Keratinocyte (primary cell): Measurements from ENCODE around the gene APLP2. TPM values are rescaled to one million over a fixed set of nuclear protein-coding genes. Genes with fewer than 3 reads are reported as not detected.

Experiments
- DNase-seq: peaks from one replicate; pipeline ENCODE4 v3.0.0-alpha.2; 2011; ENCODE audit warnings: low read depth, missing footprints, low spot score
- FAIRE-seq: peaks from 2 replicates; lab custom pipeline; 2011; peaks lifted over from hg19 to GRCh38; lab: Jason Lieb, UNC
- H2AFZ ChIP-seq: 2 replicates; pipeline ENCODE4 v1.6.0; 2012; ENCODE audit warnings: low read length, control low read depth, inconsistent platforms; ENCODE audit not compliant: control insufficient read depth
- H3K27ac ChIP-seq: 2 replicates; pipeline ENCODE4 v1.5.1; 2011; ENCODE audit warnings: low read length; ENCODE audit not compliant: control insufficient read depth, insufficient read depth
- H3K27me3 ChIP-seq: 3 replicates; pipeline ENCODE4 v1.6.0; 2011; ENCODE audit warnings: low read length; ENCODE audit not compliant: control insufficient read depth, insufficient read depth; ENCODE audit errors: extremely low read depth
- H3K36me3 ChIP-seq, 2 experiments: 2 replicates in 1 of 2; 3 replicates in 1 of 2; pipeline ENCODE4 v1.5.1; 2011; ENCODE audit warnings: low read length in 2 of 2, mild to moderate bottlenecking in 1 of 2; ENCODE audit not compliant: control insufficient read depth in 2 of 2, insufficient read depth in 2 of 2; ENCODE audit errors: extremely low read depth in 1 of 2
- H3K4me1 ChIP-seq: 3 replicates; pipeline ENCODE4 v1.5.1; 2011; ENCODE audit warnings: low read length; ENCODE audit not compliant: control insufficient read depth, insufficient read depth; ENCODE audit errors: extremely low read depth
- H3K4me2 ChIP-seq: 3 replicates; pipeline ENCODE4 v1.6.0; 2011; ENCODE audit warnings: low read depth, low read length; ENCODE audit not compliant: control insufficient read depth, insufficient read depth; ENCODE audit errors: extremely low read depth
- H3K4me3 ChIP-seq, 3 experiments: fragments of 200-600 bp in 1 of 3; sonication (generic) in 1 of 3; 2 replicates in 2 of 3; 3 replicates in 1 of 3; pipeline ENCODE4 v1.5.1; 2011 to 2016; ENCODE audit warnings: low read length in 3 of 3, mild to moderate bottlenecking in 3 of 3, control low read depth in 2 of 3, inconsistent platforms in 1 of 3, low read depth in 1 of 3, mixed read lengths in 1 of 3, mixed run types in 1 of 3, moderate library complexity in 1 of 3; ENCODE audit not compliant: control insufficient read depth in 2 of 3, insufficient read depth in 2 of 3; ENCODE audit errors: extremely low read depth in 1 of 3
- H3K79me2 ChIP-seq: 2 replicates; pipeline ENCODE4 v1.6.0; 2012; ENCODE audit warnings: low read length; ENCODE audit not compliant: control insufficient read depth, insufficient read depth
- H3K9ac ChIP-seq: 3 replicates; pipeline ENCODE4 v1.6.0; 2011; ENCODE audit warnings: low read length; ENCODE audit not compliant: control insufficient read depth, insufficient read depth; ENCODE audit errors: extremely low read depth
- H3K9me1 ChIP-seq: 3 replicates; pipeline ENCODE4 v1.6.0; 2011; ENCODE audit warnings: low read length; ENCODE audit not compliant: control insufficient read depth, insufficient read depth; ENCODE audit errors: extremely low read depth
- H3K9me3 ChIP-seq: 2 replicates; pipeline ENCODE4 v1.5.1; 2012; ENCODE audit warnings: low read depth, low read length; ENCODE audit not compliant: control insufficient read depth
- H4K20me1 ChIP-seq: 3 replicates; pipeline ENCODE4 v1.6.0; 2011; ENCODE audit warnings: low read length; ENCODE audit not compliant: control insufficient read depth, insufficient read depth; ENCODE audit errors: extremely low read depth
- CTCF ChIP-seq, 3 experiments: IDR thresholded peaks in 1 of 3; conservative IDR thresholded peaks in 1 of 3; optimal IDR thresholded peaks in 1 of 3; 2 replicates in 2 of 3; 3 replicates in 1 of 3; pipeline versions ENCODE3 to v1.5.1; 2011; ENCODE audit warnings: low read length in 3 of 3, mild to moderate bottlenecking in 3 of 3, moderate library complexity in 2 of 3, control low read depth in 1 of 3, inconsistent platforms in 1 of 3; ENCODE audit not compliant: insufficient read depth in 2 of 3; ENCODE audit errors: extremely low read depth in 1 of 3
- EZH2 ChIP-seq: IDR thresholded peaks from one replicate; pipeline ENCODE4 v1.6.1; 2012; ENCODE audit warnings: inconsistent platforms, mild to moderate bottlenecking, low read length, moderate library complexity
- dilution Hi-C: fragments of 300-500 bp; cut with MboI; formaldehyde crosslinking; loops from one replicate; pipeline ENCODE4 v1.7.0; 2020; ENCODE audit warnings: low sequenced_read_pairs; ENCODE audit not compliant: extremely low pct_ligation_motif_present
- polyA plus RNA-seq, 5 experiments: library from polyadenylated mRNA; depleted of rRNA in 3 of 5; stranded (reverse) in 3 of 5; stranded (forward) in 1 of 5; unstranded in 1 of 5; fragments of >200 nt; gene quantifications; 1 replicate in 1 of 5; 2 replicates in 3 of 5; 3 replicates in 1 of 5; pipeline versions ENCODE4 v1.2.1 to v1.2.3, GENCODE V29; 2011 to 2012; ENCODE audit warnings: missing spikeins in 2 of 5, low read depth in 1 of 5, low replicate concordance in 1 of 5

Gene APLP2
- polyA plus RNA-seq, 1 donor (not counting 4 experiments of a cell fraction or from before 2014, with no cell fraction given): 531 TPM

DNA sequence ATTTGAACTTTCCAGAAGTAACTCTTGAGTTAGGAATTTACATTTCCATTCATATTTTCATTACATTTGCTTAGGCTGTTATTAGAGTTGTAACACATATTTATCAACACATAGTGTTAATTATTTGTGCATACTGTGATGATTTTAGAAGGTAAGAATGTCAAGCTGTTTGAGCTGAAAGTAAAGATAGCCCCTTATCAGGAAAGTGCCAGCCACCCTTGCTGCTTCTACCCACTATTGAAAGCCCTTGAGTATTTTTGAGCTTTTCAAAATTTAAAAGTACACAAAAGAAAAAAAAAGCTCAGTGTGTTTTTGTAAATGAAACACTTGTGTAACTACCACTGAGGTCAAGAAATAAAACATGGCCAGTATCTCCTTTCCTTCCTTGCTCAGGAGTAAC, 8.0 kb downstream of the APLP2 start:
- H3K9me3 ChIP-seq: no peaks in the 10 kb centered on the region
- peaks cover 97% of the 10 kb centered on the region for H3K79me2 ChIP-seq
- DNase-seq (no peak), FAIRE-seq (no peak)
- peaks cover 0 to 2% of the 10 kb centered on the region in 2 experiments for H3K36me3 ChIP-seq
- H4K20me1 ChIP-seq: peaks cover 10% of the 10 kb centered on the region
- H3K4me1 ChIP-seq: no peaks in the 10 kb centered on the region
- H3K27ac ChIP-seq: no peak overlapping the region
- H3K9me1 ChIP-seq: peaks cover 3% of the 10 kb centered on the region
- no peak for TF ChIP-seq EZH2
- no peak overlapping the region for H3K4me2 ChIP-seq
- no peak overlapping the region for H2AFZ ChIP-seq
- H3K9ac ChIP-seq: no peak overlapping the region
- no peak overlapping the region for H3K4me3 ChIP-seq
- dilution Hi-C loops: no loop called here
- H3K27me3 ChIP-seq: no peaks in the 10 kb centered on the region

- H3K27ac ChIP-seq: no peak overlapping the region
- H4K20me1 ChIP-seq: peaks cover 12% of the 10 kb centered on the region
- DNase-seq: no peak
- H3K9me1 ChIP-seq: peaks cover 3% of the 10 kb centered on the region
- TF ChIP-seq CTCF (optimal IDR thresholded peaks at IDR 0.05 in 1 of 3, IDR thresholded peaks at IDR 0.05 in 1 of 3, conservative IDR thresholded peaks at IDR 0.05 in 1 of 3; ENCODE audit: extremely low read depth in 1 of 3, insufficient read depth in 2 of 3, low read length in 3 of 3): no peak
- no peak for TF ChIP-seq EZH2
- H2AFZ ChIP-seq: no peak overlapping the region
- peaks cover 97% of the 10 kb centered on the region for H3K79me2 ChIP-seq
- no peak overlapping the region for H3K4me3 ChIP-seq
- H3K9ac ChIP-seq: no peak overlapping the region
- H3K4me1 ChIP-seq: no peaks in the 10 kb centered on the region
- FAIRE-seq: no peak
- peaks cover 0 to 2% of the 10 kb centered on the region in 2 experiments for H3K36me3 ChIP-seq
- no peak overlapping the region for H3K4me2 ChIP-seq
- H3K9me3 ChIP-seq: no peaks in the 10 kb centered on the region
- dilution Hi-C loops: no loop called here
- no peaks in the 10 kb centered on the region for H3K27me3 ChIP-seq
These were observed 8.4 kb downstream of the APLP2 start for GRCh38 chr11:130078080-130078479.

DNA sequence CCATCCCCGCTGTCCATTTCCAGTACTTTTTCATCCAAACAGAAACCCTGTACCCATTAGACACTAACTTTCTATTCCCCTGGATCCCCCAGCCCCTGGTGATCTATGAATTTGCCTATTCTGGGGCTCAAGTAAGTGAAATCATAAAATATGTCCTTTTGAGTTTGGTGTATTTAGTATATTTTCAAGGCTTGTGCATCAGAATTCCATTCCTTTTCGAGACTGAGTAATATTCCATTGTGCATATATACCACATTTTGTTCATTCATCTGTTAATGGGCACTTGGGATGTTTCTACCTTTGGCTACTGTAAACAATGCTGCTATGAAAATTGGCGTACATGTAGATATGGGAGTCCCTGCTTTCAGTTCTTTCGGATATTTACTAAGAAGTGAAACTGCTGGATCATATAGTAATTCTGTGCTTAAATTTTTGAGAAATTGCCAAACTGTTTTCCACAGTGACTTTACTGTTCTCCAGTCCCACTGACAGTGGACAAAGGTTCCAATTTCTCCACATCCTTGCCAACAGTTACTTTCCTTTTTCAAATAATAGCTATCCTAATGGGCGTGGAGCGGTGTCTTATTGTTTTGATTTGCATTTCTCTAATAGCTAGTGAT, 16.1 kb downstream of the APLP2 start:
- H3K36me3 ChIP-seq: peaks cover 0 to 2% of the 10 kb centered on the region in 2 experiments
- no peaks in the 10 kb centered on the region for H3K9me3 ChIP-seq
- H3K4me3 ChIP-seq: no peak overlapping the region
- H3K4me2 ChIP-seq: no peak overlapping the region
- H3K79me2 ChIP-seq: peaks cover 88% of the 10 kb centered on the region
- H3K27ac ChIP-seq: no peak overlapping the region
- H2AFZ ChIP-seq: no peak overlapping the region
- FAIRE-seq (no peak), DNase-seq (no peak)
- peaks cover 17% of the 10 kb centered on the region for H3K4me1 ChIP-seq
- H4K20me1 ChIP-seq: peaks cover 17% of the 10 kb centered on the region
- no peak overlapping the region for H3K9ac ChIP-seq
- TF ChIP-seq CTCF (optimal IDR thresholded peaks at IDR 0.05 in 1 of 3, IDR thresholded peaks at IDR 0.05 in 1 of 3, conservative IDR thresholded peaks at IDR 0.05 in 1 of 3; ENCODE audit: extremely low read depth in 1 of 3, insufficient read depth in 2 of 3, low read length in 3 of 3) (no peak), EZH2 (no peak)
- H3K27me3 ChIP-seq: no peaks in the 10 kb centered on the region
- dilution Hi-C loops: no loop called here
- H3K9me1 ChIP-seq: no peaks in the 10 kb centered on the region
